ENCODE results near the gene CHMP4A. TPM values are rescaled to one million over a fixed set of nuclear protein-coding genes. Genes with fewer than 3 reads are reported as not detected.
A peak's percentile ranks its signal among the peaks of the same experiment; 100 is the strongest.

CHMP4A gene
- total RNA-seq, 1 donor, result 13.8 TPM

GRCh38 chr14:24179961-24180796 lies 33.1 kb downstream of the CHMP4A start:
- DNase-seq (ENCODE audit: low read depth), result peak; percentile 80
- no peak for TF ChIP-seq CTCF (IDR thresholded peaks at IDR 0.05; ENCODE audit: insufficient read depth, low read depth, low read length)
- no peak overlapping the region for H3K4me3 ChIP-seq (ENCODE audit: low read depth, low read length)

GRCh38 chr14:24179294-24179960 lies 33.9 kb downstream of the CHMP4A start:
- TF ChIP-seq CTCF (IDR thresholded peaks at IDR 0.05; ENCODE audit: insufficient read depth, low read depth, low read length), result no peak
- H3K4me3 ChIP-seq (ENCODE audit: low read depth, low read length), result no peak overlapping the region
- DNase-seq (ENCODE audit: low read depth), result no peak

- no peak for TF ChIP-seq CTCF (IDR thresholded peaks at IDR 0.05; ENCODE audit: insufficient read depth, low read depth, low read length)
Observed at GRCh38 chr14:24178399-24179178, 34.7 kb downstream of the CHMP4A start.

GRCh38 chr14:24177891-24178290 lies 35.4 kb downstream of the CHMP4A start:
- no peak for TF ChIP-seq CTCF (IDR thresholded peaks at IDR 0.05; ENCODE audit: insufficient read depth, low read depth, low read length)
- no peak overlapping the region for H3K4me3 ChIP-seq (ENCODE audit: low read depth, low read length)
- DNase-seq (ENCODE audit: low read depth), result no peak

More at GRCh38 chr14:24178399-24179178, 34.7 kb downstream of the CHMP4A start:
- DNase-seq (ENCODE audit: low read depth), result no peak
- H3K4me3 ChIP-seq (ENCODE audit: low read depth, low read length), result no peak overlapping the region

- H3K4me3 ChIP-seq (ENCODE audit: low read depth, low read length), result no peak overlapping the region
- TF ChIP-seq CTCF (IDR thresholded peaks at IDR 0.05; ENCODE audit: insufficient read depth, low read depth, low read length), result no peak
- no peak for DNase-seq (ENCODE audit: low read depth)
Observed at GRCh38 chr14:24177041-24177825, 36.1 kb downstream of the CHMP4A start.

- no peak for TF ChIP-seq CTCF (IDR thresholded peaks at IDR 0.05; ENCODE audit: insufficient read depth, low read depth, low read length)
- H3K4me3 ChIP-seq (ENCODE audit: low read depth, low read length), result no peak overlapping the region
- no peak for DNase-seq (ENCODE audit: low read depth)
Observed at GRCh38 chr14:24176599-24176998, 36.7 kb downstream of the CHMP4A start.
